LHCN-M2 (cell line): Measurements from ENCODE around the gene HNRNPR. TPM values are rescaled to one million over a fixed set of nuclear protein-coding genes. Genes with fewer than 3 reads are reported as not detected.

Experiments
- DNase-seq: peaks from one replicate; pipeline ENCODE4 v3.0.0-alpha.2; 2012; ENCODE audit warnings: low read depth
- total RNA-seq: library from RNA; depleted of rRNA; stranded (reverse); fragments of >200 nt; gene quantifications from 2 replicates; pipeline ENCODE4 v1.2.3, GENCODE V29; 2014

HNRNPR gene
- total RNA-seq, 1 experiment from 2014 or later: 140 TPM

GRCh38 chr1:23369335-23370013, 25.4 kb upstream of the HNRNPR start, which contains the start of gene ZNF436:
Gene ZNF436, minus strand, starts transcription at chr1:23369836. Its CDS starts 1,831 bp downstream, at chr1:23368005.
- peak; percentile 85 for DNase-seq

GRCh38 chr1:23368562-23369334, 24.7 kb upstream of the HNRNPR start:
- peak; percentile 88 for DNase-seq

- peak; percentile 98 for DNase-seq
These were observed 23.9 kb upstream of the HNRNPR start for GRCh38 chr1:23367791-23368561.

GRCh38 chr1:23367451-23367790, 23.3 kb upstream of the HNRNPR start:
- DNase-seq: no peak

GRCh38 chr1:23366598-23366997, 22.5 kb upstream of the HNRNPR start:
- DNase-seq: no peak

DNA sequence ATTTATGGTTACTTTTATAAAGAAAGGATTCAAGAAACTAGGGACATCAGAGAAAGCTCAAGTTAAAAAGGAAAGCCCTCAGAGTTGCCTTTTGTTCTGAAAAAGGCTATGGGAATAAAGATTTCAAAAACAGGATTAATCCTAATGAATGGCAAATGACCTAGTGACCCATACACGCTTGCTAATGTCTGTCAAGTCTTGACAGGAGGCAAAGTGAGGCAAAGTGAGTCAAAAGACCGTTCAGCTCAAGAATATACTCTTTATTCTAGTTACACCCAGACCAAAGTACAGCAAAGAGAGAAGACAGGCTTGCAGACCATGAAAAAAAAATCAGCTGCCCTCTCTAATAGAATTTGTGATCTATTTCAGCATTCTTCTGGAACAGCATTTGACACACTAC, 22.1 kb upstream of the HNRNPR start:
- no peak for DNase-seq

- no peak for DNase-seq
These were observed 18.2 kb upstream of the HNRNPR start for GRCh38 chr1:23362218-23362713.

GRCh38 chr1:23358310-23358875, 14.3 kb upstream of the HNRNPR start:
- no peak for DNase-seq

GRCh38 chr1:23357138-23357908, 13.2 kb upstream of the HNRNPR start:
- DNase-seq: peak; percentile 41

DNA sequence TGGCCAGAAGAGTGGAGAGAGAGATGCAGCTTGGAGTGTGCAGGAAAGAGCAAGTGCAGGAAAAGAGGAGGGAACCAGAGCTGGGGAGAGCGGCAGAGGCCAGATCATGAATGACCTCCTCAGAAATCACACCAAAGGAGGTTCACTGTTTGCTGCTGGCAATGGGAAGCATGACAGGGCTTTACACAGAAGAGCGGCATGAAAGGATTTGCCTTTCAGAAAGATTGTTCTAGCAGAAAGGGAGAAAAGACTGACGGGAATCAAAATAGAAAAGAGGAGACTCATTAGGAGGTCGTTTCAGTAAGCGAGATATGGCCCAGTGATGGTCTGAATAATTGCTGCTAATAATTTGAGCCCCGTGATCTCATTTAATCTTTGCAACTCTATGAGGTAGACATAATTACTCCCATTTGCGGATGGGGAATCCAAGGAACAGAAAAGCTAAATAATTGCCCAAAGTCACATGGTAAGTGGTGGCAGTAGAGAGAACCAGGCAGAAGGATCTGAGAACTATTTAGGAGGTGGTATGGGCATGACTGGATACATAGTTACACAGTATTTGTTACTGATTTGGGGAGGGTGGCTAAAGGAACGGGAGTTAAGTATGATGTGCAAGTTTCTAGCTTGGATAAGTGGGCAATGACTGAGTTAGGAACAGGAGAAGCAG, 12.5 kb upstream of the HNRNPR start:
- no peak for DNase-seq

GRCh38 chr1:23354245-23354644, 10.2 kb upstream of the HNRNPR start:
- DNase-seq: no peak

DNA sequence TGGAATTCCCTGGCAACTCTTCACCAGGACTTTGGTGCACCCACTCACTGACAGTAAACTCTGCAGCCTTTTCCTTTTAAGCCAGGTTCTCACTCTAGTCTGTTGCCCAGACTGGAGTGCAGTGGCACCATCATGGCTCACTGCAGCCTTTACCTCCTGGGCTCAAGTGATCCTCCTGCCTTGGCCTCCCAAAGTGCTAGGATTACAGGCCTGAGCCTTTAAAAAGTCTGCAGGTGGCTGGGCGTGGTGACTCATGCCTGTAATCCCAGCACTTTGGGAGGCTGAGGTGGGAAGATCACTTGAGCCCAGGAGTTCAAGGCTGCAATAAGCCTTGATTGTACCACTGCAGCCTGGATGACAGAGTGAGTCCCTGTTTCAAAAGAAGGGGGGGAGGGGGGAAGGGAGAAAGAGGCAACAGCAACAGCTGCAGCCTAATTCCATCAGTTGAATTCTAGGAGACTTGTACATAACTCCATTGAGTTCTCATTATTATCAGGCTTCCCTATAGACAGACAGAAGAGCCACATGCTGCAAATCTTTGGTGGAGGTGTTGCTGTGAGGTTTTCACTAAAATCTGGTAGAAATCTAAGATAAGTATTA, 8.1 kb upstream of the HNRNPR start:
- DNase-seq: peak; percentile 37

DNA sequence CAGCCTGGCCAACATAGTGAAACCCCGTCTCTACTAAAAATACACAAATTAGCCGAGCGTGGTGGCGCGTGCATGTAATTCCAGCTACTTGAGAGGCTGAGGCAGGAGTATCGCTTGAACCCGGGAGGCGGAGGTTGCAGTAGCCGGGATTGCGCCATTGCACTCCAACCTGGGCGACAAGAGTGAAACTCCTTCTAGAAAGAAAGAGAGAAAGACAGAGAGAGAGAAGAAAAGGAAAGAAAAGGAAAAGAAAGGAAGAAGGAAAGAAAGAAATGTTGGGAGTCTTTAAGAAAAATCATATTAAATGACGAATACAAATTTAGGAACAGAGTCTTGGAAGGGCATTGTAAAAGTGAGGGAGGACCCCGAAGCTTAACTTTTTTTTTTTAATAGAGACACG, 1.8 kb upstream of the HNRNPR start:
- DNase-seq: no peak

- DNase-seq: peak; percentile 26
These were observed 946 bp upstream of the HNRNPR start for GRCh38 chr1:23344987-23345472.

DNA sequence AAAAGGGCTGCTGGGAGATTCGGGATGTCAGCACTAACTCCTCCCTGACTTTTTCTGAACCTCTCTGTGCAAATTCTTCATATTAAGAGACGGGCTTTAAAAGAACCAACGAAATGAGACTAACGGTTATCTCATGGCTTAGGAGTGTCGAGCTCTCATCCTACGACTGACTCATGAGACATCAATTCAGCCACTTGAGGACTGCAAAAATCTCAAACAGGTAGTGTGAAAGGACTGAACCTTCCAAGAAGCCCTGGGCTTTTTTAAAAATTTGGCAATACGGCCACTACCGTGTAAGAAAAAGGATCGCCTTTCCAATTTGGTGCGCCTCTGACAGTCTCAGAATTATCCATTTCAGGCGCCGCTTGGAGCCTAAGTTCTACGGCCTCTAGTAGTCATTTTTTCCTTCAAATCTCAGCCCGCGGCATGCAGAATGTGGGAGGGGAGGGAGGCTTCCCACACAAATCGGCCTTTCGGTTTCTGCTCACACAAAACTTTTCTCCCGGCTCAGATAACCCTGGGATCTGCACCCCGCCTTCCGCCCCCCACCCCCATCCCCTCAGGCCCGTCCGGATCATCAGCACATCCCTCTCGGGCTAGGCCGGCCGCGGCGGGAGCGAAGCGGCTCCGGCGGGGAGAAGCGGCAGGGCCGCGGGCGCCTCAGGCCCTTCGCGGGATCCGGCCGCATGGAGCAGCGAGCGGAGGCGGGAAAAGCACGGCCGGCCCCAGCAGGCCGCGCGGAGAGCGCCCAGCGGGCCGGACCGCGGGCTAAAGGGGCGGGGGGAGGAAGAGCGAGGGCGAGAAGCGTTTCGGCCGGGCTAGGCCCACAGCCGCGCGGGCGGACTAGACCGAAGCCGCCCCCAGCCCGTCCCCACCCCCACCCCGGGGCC, 618 bp downstream of the HNRNPR start:
- peak; percentile 72 for DNase-seq

DNA sequence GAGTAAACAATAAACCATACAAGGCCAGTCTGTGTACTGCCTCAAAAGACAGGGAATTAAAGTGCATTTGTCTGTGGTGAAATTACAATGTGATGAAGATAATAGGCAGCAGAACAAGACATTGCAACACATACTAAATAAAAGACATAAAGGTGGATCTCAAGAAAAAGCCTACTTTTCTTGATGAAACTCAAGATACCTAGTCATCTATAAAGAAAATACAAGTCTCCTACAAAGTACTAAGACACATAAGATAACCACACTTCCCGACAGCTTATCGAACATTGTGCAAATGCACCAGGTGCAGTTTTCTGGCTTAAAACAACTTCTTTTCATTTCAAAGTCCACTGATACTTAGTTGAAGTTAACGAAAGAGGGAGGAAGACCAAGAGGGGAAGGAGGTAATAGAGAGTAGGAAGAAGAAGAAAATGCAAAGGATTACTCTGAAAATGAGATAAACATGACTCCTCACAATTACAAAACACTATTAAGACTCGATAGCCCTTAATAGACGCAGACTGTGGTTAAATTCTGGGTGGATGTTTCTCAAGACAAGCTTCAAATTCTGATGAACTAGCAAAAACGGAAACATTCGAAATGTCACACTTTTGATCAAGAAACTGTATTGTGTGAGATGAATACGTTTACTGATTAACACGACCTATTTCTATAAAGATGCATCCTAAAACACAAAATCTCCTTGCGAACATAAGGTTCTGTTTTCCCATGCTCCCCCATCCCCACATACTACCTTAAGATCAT, 2.0 kb downstream of the HNRNPR start:
- DNase-seq: no peak

- DNase-seq: no peak
These were observed 4.5 kb downstream of the HNRNPR start for GRCh38 chr1:23339632-23340031.

GRCh38 chr1:23337869-23338268, 6.2 kb downstream of the HNRNPR start:
- DNase-seq: no peak
